Measurements from ENCODE around the gene KIAA1755. TPM values are rescaled to one million over a fixed set of nuclear protein-coding genes. Genes with fewer than 3 reads are reported as not detected.

Gene KIAA1755
- total and polyA plus RNA-seq, 8 donors: 1.2 to 9.4 (median 3.1) TPM; not detected in 1

DNA sequence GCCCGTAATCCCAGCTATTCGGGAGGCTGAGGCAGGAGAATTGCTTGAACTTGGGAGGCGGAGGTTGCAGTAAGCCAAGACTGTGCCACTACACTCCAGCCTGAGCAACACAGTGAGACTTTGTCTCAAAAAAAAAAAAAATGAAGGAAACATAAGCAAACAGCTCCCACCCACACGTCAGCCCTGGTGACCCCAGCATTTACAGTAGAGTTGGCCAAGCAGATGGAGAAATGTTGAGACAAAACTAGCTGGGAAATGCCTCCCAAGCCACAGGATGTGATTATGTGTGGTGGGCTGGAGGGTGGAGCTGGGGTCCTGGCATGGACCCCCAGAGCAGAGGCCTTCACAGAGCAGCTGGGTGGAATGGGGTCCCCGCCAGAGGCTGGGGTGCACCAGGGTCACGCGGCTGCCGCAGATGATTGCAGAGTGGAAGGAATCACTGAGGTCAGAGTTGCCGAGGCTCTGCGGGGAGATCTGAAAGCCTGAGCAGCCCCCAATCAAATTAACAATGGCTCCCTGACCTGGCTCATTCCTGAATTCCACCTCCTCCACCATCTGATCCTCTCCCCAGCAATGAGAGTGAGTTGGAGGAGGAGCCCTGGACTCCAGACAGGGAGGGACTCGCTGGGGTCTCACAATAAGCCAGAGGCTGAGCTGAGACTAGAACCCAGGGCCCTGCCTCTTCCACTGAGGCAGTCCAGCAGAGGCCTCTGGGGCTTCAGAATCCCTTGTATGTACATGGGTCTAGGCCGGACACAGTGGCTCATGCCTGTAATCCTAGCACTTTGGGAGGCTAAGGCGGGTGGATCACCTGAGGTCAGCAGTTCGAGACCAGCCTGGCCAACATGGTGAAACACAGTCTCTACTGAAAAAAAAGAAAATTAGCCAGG lies 60.8 kb downstream of the KIAA1755 start:
- intact Hi-C loops (cut with DNase I; ENCODE audit: low total_unique reads): no loop called here
- Histone ChIP-seq H3K27ac (no peak overlapping the region), H3K9me3 (no peaks in the 10 kb centered on the region), H3K4me1 (peaks cover 0 to 19% (median 3%) of the 10 kb centered on the region in 4 donors), H3K27me3 (peaks cover 0 to 7% (median 0%) of the 10 kb centered on the region in 3 donors), H3K36me3 (no peaks in the 10 kb centered on the region), H3K4me3 (no peak overlapping the region)
- TF ChIP-seq EP300 (IDR thresholded peaks at IDR 0.05): no peak
- TF ChIP-seq POLR2A (IDR thresholded peaks at IDR 0.05): no peak
- TF ChIP-seq POLR2AphosphoS5 (IDR thresholded peaks at IDR 0.05): no peak
- no peak for TF ChIP-seq CTCF (IDR thresholded peaks at IDR 0.05)
- 75 to 84% (median 76%) methylated on average over 13 to 14 of the region's 14 CpGs for WGBS, 5 donors
- peak in 1 of 2 donors; percentile 54 for DNase-seq

DNA sequence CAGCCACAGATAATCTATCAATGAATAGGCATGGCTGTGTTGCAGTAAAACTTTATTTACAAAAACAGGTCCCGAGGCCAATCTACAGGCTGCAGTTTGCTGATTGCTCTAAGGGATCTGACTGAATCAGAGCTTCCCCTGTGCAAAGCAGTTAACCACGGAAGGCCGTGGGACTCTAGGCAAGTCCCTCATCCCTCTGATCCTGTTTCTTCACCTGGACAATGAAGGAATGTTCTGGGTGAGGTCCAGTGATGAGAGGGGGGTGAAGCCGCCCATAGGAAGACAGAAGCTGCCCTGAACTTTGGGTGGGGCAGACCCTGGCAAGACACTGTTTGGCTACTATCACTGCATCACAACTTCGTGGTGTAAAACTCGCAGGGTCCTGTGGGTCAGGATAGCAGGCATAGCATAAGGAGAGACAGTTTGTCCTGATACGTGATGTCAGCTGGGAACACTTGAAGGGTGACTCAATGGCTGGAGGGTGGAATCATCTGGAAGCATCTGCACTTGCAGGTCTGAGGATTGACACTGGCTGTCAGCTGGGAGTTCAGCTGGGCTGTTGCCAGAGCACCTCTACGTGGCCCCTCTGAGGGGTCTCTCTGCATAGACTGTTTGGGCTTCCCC lies 62.2 kb downstream of the KIAA1755 start:
- 69 to 77% (median 76%) methylated on average over 8 of the region's 8 CpGs for WGBS, 5 donors
- intact Hi-C loops (cut with DNase I; ENCODE audit: low total_unique reads): no loop called here
- DNase-seq: no peak

GRCh38 chr20:38197619-38198018 lies 62.9 kb downstream of the KIAA1755 start:
- intact Hi-C loops (cut with DNase I; ENCODE audit: low total_unique reads): no loop called here
- no peak overlapping the region for H3K4me3 ChIP-seq

More for the DNA sequence above, 62.2 kb downstream of the KIAA1755 start:
- no peaks in the 10 kb centered on the region for H3K9me3 ChIP-seq
- no peak overlapping the region for H3K4me3 ChIP-seq
- H3K27ac ChIP-seq: no peak overlapping the region
- no peaks in the 10 kb centered on the region for H3K36me3 ChIP-seq
- TF ChIP-seq CTCF (IDR thresholded peaks at IDR 0.05) (no peak), POLR2AphosphoS5 (IDR thresholded peaks at IDR 0.05) (no peak), EP300 (IDR thresholded peaks at IDR 0.05) (no peak), POLR2A (IDR thresholded peaks at IDR 0.05) (no peak)
- peaks cover 0 to 7% (median 0%) of the 10 kb centered on the region in 3 donors for H3K27me3 ChIP-seq
- peaks cover 0 to 19% (median 3%) of the 10 kb centered on the region in 4 donors for H3K4me1 ChIP-seq

More at GRCh38 chr20:38197619-38198018, 62.9 kb downstream of the KIAA1755 start:
- Histone ChIP-seq H3K4me1 (peaks cover 0 to 19% (median 3%) of the 10 kb centered on the region in 4 donors), H3K9me3 (no peaks in the 10 kb centered on the region), H3K36me3 (no peaks in the 10 kb centered on the region), H3K27ac (peak overlapping the region in 1 of 5 donors; percentile 1), H3K27me3 (peaks cover 0 to 5% (median 0%) of the 10 kb centered on the region in 3 donors)
- TF ChIP-seq EP300 (IDR thresholded peaks at IDR 0.05): no peak
- no peak for TF ChIP-seq POLR2AphosphoS5 (IDR thresholded peaks at IDR 0.05)
- TF ChIP-seq CTCF (IDR thresholded peaks at IDR 0.05): no peak
- TF ChIP-seq POLR2A (IDR thresholded peaks at IDR 0.05): no peak
- 74 to 100% (median 88%) methylated on average over 1 of the region's 1 CpG for WGBS, 5 donors
- no peak for DNase-seq
